GM12878 (cell line): ENCODE measurements around the gene FSIP1. TPM values are rescaled to one million over a fixed set of nuclear protein-coding genes. Genes with fewer than 3 reads are reported as not detected.

Source experiments
- ATAC-seq: fragments of 200-7000 bp; cut with Tn5 transposase; 3 replicates; pipeline ENCODE4 v1.9.1; 2020; ENCODE audit warnings: mild to moderate bottlenecking, moderate library complexity
- BruUV-seq: library from RNA; stranded (reverse); fragments of 400-500 nt; replicated peaks from 2 replicates; lab custom pipeline; 2021; lab: Mats Ljungman, UMichigan
- CTCF ChIA-PET: fragments of 300-600 bp; sonication (Branson Sonifier 250); formaldehyde crosslinking; extraction: SDS; loops from one replicate; lab custom pipeline; 2021; ENCODE audit warnings: inconsistent platforms; lab: Yijun Ruan, JAX
- POLR2A ChIA-PET: fragments of 350-600 bp; formaldehyde crosslinking; extraction: SDS; loops from one replicate; lab custom pipeline; 2021; ENCODE audit warnings: inconsistent platforms; lab: Charles Lee
- RAD21 ChIA-PET: fragments of 300-600 bp; sonication (Branson Sonifier 250); formaldehyde crosslinking; loops from one replicate; lab custom pipeline; 2023; ENCODE audit warnings: antibody characterized with exemption; ENCODE audit not compliant: unreplicated experiment; lab: Charles Lee
- SMC1A ChIA-PET: fragments of 300-600 bp; sonication (Branson Sonifier 250); formaldehyde crosslinking; loops from one replicate; lab custom pipeline; 2023; ENCODE audit not compliant: unreplicated experiment, uncharacterized antibody; lab: Charles Lee
- DNase-seq: peaks from one replicate; pipeline ENCODE4 v3.0.0-alpha.2; 2011; ENCODE audit warnings: low read depth, low spot score
- FAIRE-seq: peaks from 3 replicates; lab custom pipeline; 2011; peaks lifted over from hg19 to GRCh38; lab: Jason Lieb, UNC
- H2AFZ ChIP-seq: 2 replicates; pipeline ENCODE4 v1.6.0; 2011; ENCODE audit warnings: low read depth, low read length, control low read depth; ENCODE audit not compliant: control insufficient read depth
- H3K27ac ChIP-seq: 2 replicates; pipeline ENCODE4 v1.5.1; 2011; ENCODE audit warnings: control low read depth; ENCODE audit not compliant: control insufficient read depth, insufficient read depth
- H3K27me3 ChIP-seq, 2 experiments: replicated peaks in 1 of 2; 2 replicates each; pipeline versions ENCODE4 v1.6.0 to v1.6.1; 2011; ENCODE audit warnings: low read length in 1 of 2; ENCODE audit not compliant: control insufficient read depth in 2 of 2, insufficient read depth in 2 of 2
- H3K36me3 ChIP-seq, 2 experiments: 2 replicates each; pipeline ENCODE4 v1.5.1; 2011; ENCODE audit warnings: low read length in 1 of 2; ENCODE audit not compliant: control insufficient read depth in 2 of 2, insufficient read depth in 2 of 2
- H3K4me1 ChIP-seq: 2 replicates; pipeline ENCODE4 v1.6.1; 2011; ENCODE audit warnings: mild to moderate bottlenecking, low read length, moderate library complexity, mixed read lengths; ENCODE audit not compliant: control insufficient read depth, insufficient read depth
- H3K4me2 ChIP-seq: 2 replicates; pipeline ENCODE4 v1.6.0; 2011; ENCODE audit warnings: control low read depth; ENCODE audit not compliant: control insufficient read depth, insufficient read depth
- H3K4me3 ChIP-seq: fragments of 200-600 bp; sonication (generic); 2 replicates; pipeline ENCODE4 v1.5.1; 2016
- H3K79me2 ChIP-seq: 2 replicates; pipeline ENCODE4 v1.6.0; 2011; ENCODE audit warnings: low read length; ENCODE audit not compliant: control insufficient read depth, insufficient read depth
- H3K9ac ChIP-seq: 2 replicates; pipeline ENCODE4 v1.8.0; 2011; ENCODE audit warnings: low read length, control low read depth, mixed read lengths; ENCODE audit not compliant: control insufficient read depth, insufficient read depth
- H3K9me3 ChIP-seq: replicated peaks from 3 replicates; pipeline ENCODE4 v1.5.1; 2011; ENCODE audit warnings: mild to moderate bottlenecking, low read length; ENCODE audit not compliant: control insufficient read depth, insufficient read depth
- H4K20me1 ChIP-seq: 2 replicates; pipeline ENCODE4 v1.6.0; 2011; ENCODE audit not compliant: control insufficient read depth, insufficient read depth
- BCL11A ChIP-seq: IDR thresholded peaks from 2 replicates; pipeline ENCODE4 v1.6.1; 2011; ENCODE audit warnings: low read depth, low read length
- CEBPB ChIP-seq, 2 experiments: fragments of 150-350 bp in 1 of 2; IDR thresholded peaks; 2 replicates each; pipeline ENCODE4 v1.6.1; 2012 to 2014; ENCODE audit warnings: low read depth in 2 of 2, low read length in 2 of 2, borderline replicate concordance in 1 of 2, inconsistent platforms in 1 of 2
- GABPA ChIP-seq: IDR thresholded peaks from 2 replicates; pipeline ENCODE4 v1.6.1; 2014; ENCODE audit warnings: antibody characterized with exemption, low read depth, mild to moderate bottlenecking, inconsistent platforms
- HDAC6 ChIP-seq: fragments of 200-600 bp; sonication (generic); IDR thresholded peaks from one replicate; pipeline ENCODE4 v1.8.0; 2017; ENCODE audit warnings: antibody characterized with exemption; ENCODE audit not compliant: unreplicated experiment
- IKZF1 ChIP-seq: fragments of 450-650 bp; conservative IDR thresholded peaks from 2 replicates; pipeline ENCODE4 v1.6.1; 2017; ENCODE audit warnings: antibody characterized with exemption, mild to moderate bottlenecking
- KDM1A ChIP-seq: fragments of 200-600 bp; sonication (generic); IDR thresholded peaks from 2 replicates; pipeline ENCODE4 v1.6.1; 2016; ENCODE audit warnings: borderline replicate concordance
- MTA2 ChIP-seq: fragments of 450-650 bp; IDR thresholded peaks from 2 replicates; pipeline ENCODE4 v1.6.1; 2016; ENCODE audit warnings: low read depth, mild to moderate bottlenecking, moderate library complexity
- MTA3 ChIP-seq: IDR thresholded peaks from 2 replicates; pipeline ENCODE4 v1.6.1; 2012; ENCODE audit warnings: low read length, inconsistent platforms, borderline replicate concordance
- MYB ChIP-seq: fragments of 150-350 bp; IDR thresholded peaks from 2 replicates; pipeline ENCODE4 v1.6.1; 2014; ENCODE audit warnings: mild to moderate bottlenecking, low read depth, low read length, borderline replicate concordance
- SREBF2 ChIP-seq: IDR thresholded peaks from 2 replicates; pipeline ENCODE4 v1.6.1; 2012; ENCODE audit warnings: mild to moderate bottlenecking, low read length
- SRF ChIP-seq, 2 experiments: IDR thresholded peaks; 2 replicates each; pipeline ENCODE4 v1.6.1; 2011; ENCODE audit warnings: low read depth in 2 of 2, low read length in 2 of 2, mild to moderate bottlenecking in 1 of 2, moderate library complexity in 1 of 2
- TBL1XR1 ChIP-seq: IDR thresholded peaks from 2 replicates; pipeline ENCODE4 v1.6.1; 2012; ENCODE audit warnings: low read depth, low read length, improper control_type of control experiment
- TCF3 ChIP-seq: IDR thresholded peaks from 2 replicates; pipeline ENCODE4 v1.6.1; 2012; ENCODE audit warnings: low read depth, mild to moderate bottlenecking, low read length, borderline replicate concordance; ENCODE audit not compliant: insufficient read depth
- ZNF274 ChIP-seq: IDR thresholded peaks from one replicate; pipeline ENCODE4 v1.8.0; 2011; ENCODE audit not compliant: insufficient read length, insufficient read depth
- WGBS: methylation state at CpG from one replicate; pipeline ENCODE4 v1.1.6; 2016; ENCODE audit warnings: low lambda C conversion rate; ENCODE audit not compliant: insufficient replicate concordance, insufficient coverage; ENCODE audit errors: missing lambda C conversion rate; 5-methylcytosine and 5-hydroxymethylcytosine counted together
- in situ Hi-C: fragments of 300-500 bp; cut with MboI; formaldehyde crosslinking; loops from 9 replicates; pipeline ENCODE4 v1.14.3; 2018; ENCODE audit warnings: mixed read lengths
- intact Hi-C: fragments of 100-400 bp; cut with micrococcal nuclease; formaldehyde crosslinking; loops from one replicate; pipeline ENCODE4 v1.14.2; 2022; ENCODE audit not compliant: unreplicated experiment
- polyA plus RNA-seq, 11 experiments: library from polyadenylated mRNA; depleted of rRNA in 4 of 11; unstranded in 6 of 11; stranded (reverse) in 5 of 11; fragments of >200 nt; fragmentation: Nextera tagmentation in 4 of 11; fragmentation: Illumina TruSeq in 1 of 11; extraction: Ambion mirVana in 4 of 11; extraction: Trizol in 1 of 11; gene quantifications; 1 replicate in 1 of 11; 2 replicates in 10 of 11; pipeline versions ENCODE4 v1.2.1 to v1.2.3, GENCODE V29; 2011 to 2016; ENCODE audit warnings: inconsistent platforms in 2 of 11, missing spikeins in 2 of 11, low read depth in 1 of 11
- total RNA-seq, 4 experiments: library from RNA; depleted of rRNA in 3 of 4; stranded (reverse); fragments of >200 nt in 3 of 4; fragmentation: Illumina TruSeq in 1 of 4; extraction: Trizol in 1 of 4; gene quantifications; 2 replicates each; pipeline versions ENCODE4 v1.2.1 to v1.2.3, GENCODE V29; 2013 to 2021
- TF ChIP-seq, protein P1 (sequence below): IDR thresholded peaks from 2 replicates; pipeline ENCODE4 v1.6.1; 2011; ENCODE audit warnings: borderline replicate concordance, low read depth, mild to moderate bottlenecking, moderate library complexity, low read length; ENCODE audit not compliant: insufficient read depth, poor library complexity, severe bottlenecking
- TF ChIP-seq, protein P2 (sequence below): fragments of 450-650 bp; IDR thresholded peaks from 2 replicates; pipeline ENCODE4 v1.6.1; 2017; ENCODE audit warnings: mild to moderate bottlenecking
- TF ChIP-seq, protein P3 (sequence below): IDR thresholded peaks from 2 replicates; pipeline ENCODE4 v1.6.1; 2011; ENCODE audit warnings: mild to moderate bottlenecking, low read depth, low read length, moderate library complexity; ENCODE audit not compliant: insufficient replicate concordance

Gene FSIP1
- total and polyA plus RNA-seq, 10 of the 15 experiments (the other 5 are each of a cell fraction or from before 2014, with no cell fraction given): 0.15 to 0.67 (median 0.35) TPM

DNA sequence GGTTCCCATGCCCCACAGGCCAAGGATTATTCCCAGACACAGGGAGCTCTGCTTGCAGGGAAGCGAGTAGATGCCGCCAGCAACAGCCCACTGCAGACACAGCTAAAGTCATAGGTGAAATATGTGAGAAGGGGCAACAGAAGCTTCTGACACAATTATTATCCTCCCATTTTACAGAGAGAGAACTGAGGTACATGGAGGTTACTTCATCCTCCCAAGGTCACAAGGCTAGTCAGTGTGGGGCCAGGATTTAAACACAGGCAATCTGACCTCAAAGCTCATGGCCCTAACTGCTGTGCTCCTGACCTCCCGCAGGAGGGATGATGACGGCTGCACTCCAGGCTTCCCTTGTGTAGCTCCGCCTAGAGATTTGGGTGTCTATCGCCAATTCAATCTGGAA lies 15.7 kb upstream of the FSIP1 start:
- Histone ChIP-seq H3K36me3 (no peaks in the 10 kb centered on the region), H2AFZ (no peak overlapping the region), H3K27me3 (no peaks in the 10 kb centered on the region), H3K27ac (no peak overlapping the region), H3K79me2 (no peaks in the 10 kb centered on the region), H4K20me1 (no peaks in the 10 kb centered on the region), H3K4me3 (no peak overlapping the region), H3K4me1 (no peaks in the 10 kb centered on the region), H3K4me2 (no peak overlapping the region), H3K9ac (no peak overlapping the region), H3K9me3 (no peaks in the 10 kb centered on the region)
- BruUV-seq: no TSS peak
- intact Hi-C loops: no loop called here
- FAIRE-seq (no peak), ATAC-seq (no peak), DNase-seq (no peak)
- no peak for TF ChIP-seq HDAC6
- no peak for TF ChIP-seq GABPA
- no peak for TF ChIP-seq SRF (IDR thresholded peaks at IDR 0.05; ENCODE audit: low read depth in 2 of 2, low read length in 2 of 2)
- TF ChIP-seq, protein P1, sequence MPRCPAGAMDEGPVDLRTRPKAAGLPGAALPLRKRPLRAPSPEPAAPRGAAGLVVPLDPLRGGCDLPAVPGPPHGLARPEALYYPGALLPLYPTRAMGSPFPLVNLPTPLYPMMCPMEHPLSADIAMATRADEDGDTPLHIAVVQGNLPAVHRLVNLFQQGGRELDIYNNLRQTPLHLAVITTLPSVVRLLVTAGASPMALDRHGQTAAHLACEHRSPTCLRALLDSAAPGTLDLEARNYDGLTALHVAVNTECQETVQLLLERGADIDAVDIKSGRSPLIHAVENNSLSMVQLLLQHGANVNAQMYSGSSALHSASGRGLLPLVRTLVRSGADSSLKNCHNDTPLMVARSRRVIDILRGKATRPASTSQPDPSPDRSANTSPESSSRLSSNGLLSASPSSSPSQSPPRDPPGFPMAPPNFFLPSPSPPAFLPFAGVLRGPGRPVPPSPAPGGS: no peak
- no peak for TF ChIP-seq SREBF2
- TF ChIP-seq KDM1A: no peak
- no peak for TF ChIP-seq TCF3
- TF ChIP-seq ZNF274: no peak
- no peak for TF ChIP-seq MYB
- no peak for TF ChIP-seq MTA2
- TF ChIP-seq MTA3: no peak
- no peak for TF ChIP-seq BCL11A
- TF ChIP-seq, protein P2, sequence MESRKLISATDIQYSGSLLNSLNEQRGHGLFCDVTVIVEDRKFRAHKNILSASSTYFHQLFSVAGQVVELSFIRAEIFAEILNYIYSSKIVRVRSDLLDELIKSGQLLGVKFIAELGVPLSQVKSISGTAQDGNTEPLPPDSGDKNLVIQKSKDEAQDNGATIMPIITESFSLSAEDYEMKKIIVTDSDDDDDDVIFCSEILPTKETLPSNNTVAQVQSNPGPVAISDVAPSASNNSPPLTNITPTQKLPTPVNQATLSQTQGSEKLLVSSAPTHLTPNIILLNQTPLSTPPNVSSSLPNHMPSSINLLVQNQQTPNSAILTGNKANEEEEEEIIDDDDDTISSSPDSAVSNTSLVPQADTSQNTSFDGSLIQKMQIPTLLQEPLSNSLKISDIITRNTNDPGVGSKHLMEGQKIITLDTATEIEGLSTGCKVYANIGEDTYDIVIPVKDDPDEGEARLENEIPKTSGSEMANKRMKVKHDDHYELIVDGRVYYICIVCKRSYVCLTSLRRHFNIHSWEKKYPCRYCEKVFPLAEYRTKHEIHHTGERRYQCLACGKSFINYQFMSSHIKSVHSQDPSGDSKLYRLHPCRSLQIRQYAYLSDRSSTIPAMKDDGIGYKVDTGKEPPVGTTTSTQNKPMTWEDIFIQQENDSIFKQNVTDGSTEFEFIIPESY: no peak
- no peak for TF ChIP-seq TBL1XR1
- TF ChIP-seq IKZF1: no peak
- TF ChIP-seq, protein P3, sequence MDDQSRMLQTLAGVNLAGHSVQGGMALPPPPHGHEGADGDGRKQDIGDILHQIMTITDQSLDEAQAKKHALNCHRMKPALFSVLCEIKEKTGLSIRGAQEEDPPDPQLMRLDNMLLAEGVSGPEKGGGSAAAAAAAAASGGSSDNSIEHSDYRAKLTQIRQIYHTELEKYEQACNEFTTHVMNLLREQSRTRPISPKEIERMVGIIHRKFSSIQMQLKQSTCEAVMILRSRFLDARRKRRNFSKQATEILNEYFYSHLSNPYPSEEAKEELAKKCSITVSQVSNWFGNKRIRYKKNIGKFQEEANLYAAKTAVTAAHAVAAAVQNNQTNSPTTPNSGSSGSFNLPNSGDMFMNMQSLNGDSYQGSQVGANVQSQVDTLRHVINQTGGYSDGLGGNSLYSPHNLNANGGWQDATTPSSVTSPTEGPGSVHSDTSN: no peak
- no peak for TF ChIP-seq CEBPB (IDR thresholded peaks at IDR 0.05; ENCODE audit: borderline replicate concordance in 1 of 2, low read depth in 2 of 2, low read length in 2 of 2)
- 77% methylated on average over 6 of the region's 6 CpGs for WGBS
- ChIA-PET SMC1A (interaction anchor here (0.9 to 5.5 kb wide), 5 partner anchors 10 to 85 kb away, joined by 3 to 37 read pairs (median 4); no protein-coding TSS in a partner anchor), POLR2A (interaction anchor here (0.8 to 1.0 kb wide), 2 partner anchors 12 to 75 kb away, joined by 3 to 4 read pairs; no protein-coding TSS in a partner anchor), CTCF (interaction anchor here (0.6 to 4.9 kb wide), 7 partner anchors 10 to 1091 kb away, joined by 3 to 41 read pairs (median 4); no protein-coding TSS in a partner anchor), RAD21 (interaction anchor here (2.9 kb wide), 1 partner anchor 10 kb away, joined by 12 read pairs; no protein-coding TSS in a partner anchor)
- in situ Hi-C loops: no loop called here
